ENCODE results near the gene OLA1. TPM values are rescaled to one million over a fixed set of nuclear protein-coding genes. Genes with fewer than 3 reads are reported as not detected.

OLA1 gene
- total RNA-seq, 3 donors from 2014 or later, result 56.0 to 73.7 (median 69.1) TPM

DNA sequence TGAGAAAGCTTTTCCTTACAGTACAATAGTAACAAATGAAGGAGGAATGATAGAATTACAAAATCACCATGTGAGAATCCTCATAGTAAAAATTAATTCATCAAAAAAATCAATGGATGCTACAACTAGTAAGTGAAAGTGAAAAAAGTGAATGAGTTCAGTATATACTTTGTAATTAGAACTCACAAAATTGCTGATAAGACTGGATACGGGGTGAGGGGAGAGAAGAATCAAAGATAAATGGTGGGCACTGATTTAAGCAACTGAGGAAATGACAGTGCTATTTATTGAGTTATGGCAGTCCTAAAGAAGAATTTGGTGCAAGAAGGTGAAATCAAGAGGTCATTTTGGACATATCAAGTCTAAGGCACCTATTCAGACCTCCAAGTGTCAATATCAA lies 20.6 kb downstream of the OLA1 start:
- Histone ChIP-seq H3K36me3 (no peaks in the 10 kb centered on the region), H3K27ac (no peak overlapping the region), H3K27me3 (no peaks in the 10 kb centered on the region), H3K9me3 (no peaks in the 10 kb centered on the region), H3K4me3 (no peak overlapping the region), H3K4me1 (no peaks in the 10 kb centered on the region)
- TF ChIP-seq POLR2AphosphoS5 (IDR thresholded peaks at IDR 0.05) (no peak), CTCF (IDR thresholded peaks at IDR 0.05) (no peak)
- intact Hi-C loops (cut with DNase I; ENCODE audit: low total_unique reads), result no loop called here
- no peak for DNase-seq (ENCODE audit: low spot score in 2 of 2)

GRCh38 chr2:174224665-174225288 lies 23.6 kb downstream of the OLA1 start:
- Histone ChIP-seq H3K27me3 (no peaks in the 10 kb centered on the region), H3K4me1 (no peaks in the 10 kb centered on the region), H3K9me3 (no peaks in the 10 kb centered on the region), H3K27ac (no peak overlapping the region), H3K36me3 (no peaks in the 10 kb centered on the region), H3K4me3 (no peak overlapping the region)
- intact Hi-C loops (cut with DNase I; ENCODE audit: low total_unique reads), result no loop called here
- no peak for TF ChIP-seq POLR2AphosphoS5 (IDR thresholded peaks at IDR 0.05)
- no peak for TF ChIP-seq POLR2A (IDR thresholded peaks at IDR 0.05)
- no peak for TF ChIP-seq CTCF (IDR thresholded peaks at IDR 0.05)
- no peak for DNase-seq (ENCODE audit: low spot score in 2 of 2)

- no peak for DNase-seq (ENCODE audit: low spot score in 2 of 2)
- Histone ChIP-seq H3K9me3 (no peaks in the 10 kb centered on the region), H3K27ac (no peak overlapping the region), H3K4me3 (no peak overlapping the region), H3K27me3 (no peaks in the 10 kb centered on the region), H3K36me3 (no peaks in the 10 kb centered on the region), H3K4me1 (no peaks in the 10 kb centered on the region)
- intact Hi-C loops (cut with DNase I; ENCODE audit: low total_unique reads), result no loop called here
- TF ChIP-seq CTCF (IDR thresholded peaks at IDR 0.05) (no peak), POLR2AphosphoS5 (IDR thresholded peaks at IDR 0.05) (no peak), POLR2A (IDR thresholded peaks at IDR 0.05) (no peak)
Measured at GRCh38 chr2:174224125-174224524, 24.2 kb downstream of the OLA1 start.

- no peak overlapping the region for H3K4me3 ChIP-seq
- no peaks in the 10 kb centered on the region for H3K9me3 ChIP-seq
- no peak for TF ChIP-seq POLR2A (IDR thresholded peaks at IDR 0.05)
- H3K27ac ChIP-seq, result no peak overlapping the region
- intact Hi-C loops (cut with DNase I; ENCODE audit: low total_unique reads), result no loop called here
- no peaks in the 10 kb centered on the region for H3K27me3 ChIP-seq
- no peak for DNase-seq (ENCODE audit: low spot score in 2 of 2)
- H3K36me3 ChIP-seq, result no peaks in the 10 kb centered on the region
- no peaks in the 10 kb centered on the region for H3K4me1 ChIP-seq
Measured at GRCh38 chr2:174223388-174223787, 24.9 kb downstream of the OLA1 start.

- no peak for DNase-seq (ENCODE audit: low spot score in 2 of 2)
- intact Hi-C loops (cut with DNase I; ENCODE audit: low total_unique reads), result no loop called here
- H3K27ac ChIP-seq, result no peak overlapping the region
Measured at GRCh38 chr2:174222154-174222553, 26.2 kb downstream of the OLA1 start.

More at GRCh38 chr2:174222154-174222553, 26.2 kb downstream of the OLA1 start:
- TF ChIP-seq POLR2A (IDR thresholded peaks at IDR 0.05) (no peak), CTCF (IDR thresholded peaks at IDR 0.05) (no peak), POLR2AphosphoS5 (IDR thresholded peaks at IDR 0.05) (no peak)
- Histone ChIP-seq H3K36me3 (no peaks in the 10 kb centered on the region), H3K4me1 (no peaks in the 10 kb centered on the region), H3K27me3 (no peaks in the 10 kb centered on the region), H3K9me3 (no peaks in the 10 kb centered on the region), H3K4me3 (no peak overlapping the region)

Data from breast epithelium (tissue), 4 donors.